Measurements from ENCODE around the gene PLEKHJ1.

DNA sequence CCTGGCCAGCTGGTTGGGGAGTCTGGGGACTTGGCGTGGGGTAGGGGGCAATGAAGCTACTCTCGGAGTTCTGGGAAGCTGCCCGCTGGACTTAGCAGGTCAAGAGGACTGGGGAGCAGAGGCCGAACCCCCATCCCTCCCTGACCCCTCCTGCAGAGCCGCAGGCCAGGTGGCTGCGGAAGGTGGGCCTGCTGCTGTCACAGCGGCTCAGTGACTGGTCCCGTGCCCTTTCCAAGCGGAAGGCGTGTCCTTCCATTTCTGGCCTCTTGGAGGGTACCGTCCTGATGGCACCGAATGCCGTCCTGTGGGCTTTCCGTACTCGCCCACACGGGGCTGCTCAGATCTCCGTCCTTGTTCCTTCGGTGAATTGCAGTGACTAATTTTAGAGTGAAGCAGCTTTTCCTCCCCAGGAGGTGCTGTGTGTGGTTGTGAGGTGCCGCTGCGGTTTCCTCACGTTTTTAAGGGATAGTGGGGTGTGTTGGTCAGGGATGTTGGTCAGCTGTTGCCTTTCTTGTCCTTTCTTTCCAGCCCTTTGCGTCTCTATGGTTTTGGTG, 51.6 kb downstream of the PLEKHJ1 start:
- TF ChIP-seq, protein P1, sequence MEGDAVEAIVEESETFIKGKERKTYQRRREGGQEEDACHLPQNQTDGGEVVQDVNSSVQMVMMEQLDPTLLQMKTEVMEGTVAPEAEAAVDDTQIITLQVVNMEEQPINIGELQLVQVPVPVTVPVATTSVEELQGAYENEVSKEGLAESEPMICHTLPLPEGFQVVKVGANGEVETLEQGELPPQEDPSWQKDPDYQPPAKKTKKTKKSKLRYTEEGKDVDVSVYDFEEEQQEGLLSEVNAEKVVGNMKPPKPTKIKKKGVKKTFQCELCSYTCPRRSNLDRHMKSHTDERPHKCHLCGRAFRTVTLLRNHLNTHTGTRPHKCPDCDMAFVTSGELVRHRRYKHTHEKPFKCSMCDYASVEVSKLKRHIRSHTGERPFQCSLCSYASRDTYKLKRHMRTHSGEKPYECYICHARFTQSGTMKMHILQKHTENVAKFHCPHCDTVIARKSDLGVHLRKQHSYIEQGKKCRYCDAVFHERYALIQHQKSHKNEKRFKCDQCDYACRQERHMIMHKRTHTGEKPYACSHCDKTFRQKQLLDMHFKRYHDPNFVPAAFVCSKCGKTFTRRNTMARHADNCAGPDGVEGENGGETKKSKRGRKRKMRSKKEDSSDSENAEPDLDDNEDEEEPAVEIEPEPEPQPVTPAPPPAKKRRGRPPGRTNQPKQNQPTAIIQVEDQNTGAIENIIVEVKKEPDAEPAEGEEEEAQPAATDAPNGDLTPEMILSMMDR (IDR thresholded peaks at IDR 0.05; ENCODE audit: low read depth, low read length) = no peak
- no peak for TF ChIP-seq EZH2phosphoT487 (IDR thresholded peaks at IDR 0.05; ENCODE audit: low read depth)
